ENCODE results near the gene SMAD3. TPM values are rescaled to one million over a fixed set of nuclear protein-coding genes. Genes with fewer than 3 reads are reported as not detected.

SMAD3 gene
- total and polyA plus RNA-seq, 2 of the 4 experiments (the other 2 are of a cell fraction): 71.0 to 177 TPM

DNA sequence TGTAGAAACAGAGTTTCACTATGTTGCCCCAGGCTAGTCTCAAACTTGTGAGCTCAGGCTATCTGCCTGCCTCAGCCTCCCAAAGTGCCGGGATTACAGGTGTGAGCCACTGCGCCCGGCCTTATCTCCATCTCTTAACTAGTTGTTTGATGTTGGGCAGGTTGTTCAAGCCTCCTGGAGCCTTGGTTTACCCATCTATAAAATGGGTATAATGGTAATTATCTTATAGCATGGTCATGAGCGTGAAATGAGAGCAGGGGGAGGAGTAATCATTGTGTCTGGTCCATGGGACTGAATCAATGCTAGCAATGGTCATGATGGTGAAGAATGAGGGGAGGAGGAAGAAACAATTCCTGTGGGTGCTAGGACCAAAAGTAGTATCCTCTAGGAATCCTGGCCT is 32.0 kb downstream of the SMAD3 start:
- peaks cover 50% of the 10 kb centered on the region for H3K36me3 ChIP-seq (ENCODE audit: control insufficient read depth, insufficient read depth, low read length)
- intact Hi-C loops (cut with micrococcal nuclease): no loop called here
- H4K5ac ChIP-seq (ENCODE audit: low read depth, low read length): no peak overlapping the region
- peak overlapping the region; percentile 82 for H3K14ac ChIP-seq (replicated peaks; ENCODE audit: low read depth, low read length)
- 0 out of 2 replicates have a peak overlapping the region, but pooled peaks have one; percentile 10 for H4K91ac ChIP-seq (ENCODE audit: insufficient read depth, low read depth, low read length)
- H2AK9ac ChIP-seq (replicated peaks; ENCODE audit: low read depth, low read length, poor library complexity): no peak overlapping the region
- H3K23ac ChIP-seq (ENCODE audit: low read depth, low read length): peak overlapping the region; percentile 79; the same call in 1 of the 2 replicates
- peak overlapping the region; percentile 59; the same call in 1 of the 2 replicates for H3K4me2 ChIP-seq (ENCODE audit: low read depth, low read length)
- H3K9me1 ChIP-seq (ENCODE audit: insufficient read depth, low read length): peaks cover 70% of the 10 kb centered on the region
- in situ Hi-C loops (cut with MboI; ENCODE audit: low sequenced_read_pairs): no loop called here
- H2BK5ac ChIP-seq (ENCODE audit: low read depth, low read length, poor library complexity, severe bottlenecking): peak overlapping the region; percentile 43
- CTCF ChIA-PET: interaction anchor here (0.7 kb wide), 1 partner anchor 567 kb away, joined by 3 read pairs; no protein-coding TSS in a partner anchor
- BruUV-seq (replicated peaks): no TSS peak
- H3K9me3 ChIP-seq (ENCODE audit: control insufficient read depth, insufficient read depth, low read length): no peaks in the 10 kb centered on the region
- POLR2A ChIA-PET (ENCODE audit: unreplicated experiment): no interaction called here
- ATAC-seq (ENCODE audit: low read depth) (no peak), DNase-seq (no peak)
- H3K9ac ChIP-seq (ENCODE audit: low read depth, low read length): peak overlapping the region; percentile 36; the same call in 1 of the 2 replicates
- dilution Hi-C loops (cut with HindIII; ENCODE audit: low sequenced_read_pairs, unreplicated experiment): no loop called here
- peaks cover 15 to 93% of the 10 kb centered on the region in 2 experiments; a peak in 3 of 4 replicates for H3K79me1 ChIP-seq (ENCODE audit: low read depth in 1 of 2, low read length in 2 of 2)
- no peaks in the 10 kb centered on the region for H3K27me3 ChIP-seq (ENCODE audit: control insufficient read depth, insufficient read depth, low read length)
- peaks cover 53% of the 10 kb centered on the region for H3K4me1 ChIP-seq (ENCODE audit: control insufficient read depth, insufficient read depth, low read length)
- no peak overlapping the region for H3K56ac ChIP-seq (ENCODE audit: extremely low read depth, insufficient read depth, low read length)
- H3K18ac ChIP-seq (ENCODE audit: low read depth, low read length): peak overlapping the region; percentile 44; the same call in 1 of the 2 replicates
- TF ChIP-seq RFX5 (IDR thresholded peaks at IDR 0.05; ENCODE audit: low read depth, low read length) (no peak), RCOR1 (IDR thresholded peaks at IDR 0.05; ENCODE audit: insufficient replicate concordance, low read length) (no peak), RAD21 (IDR thresholded peaks at IDR 0.05; ENCODE audit: low read length) (no peak), MXI1 (IDR thresholded peaks at IDR 0.05; ENCODE audit: borderline replicate concordance, low read depth, low read length) (no peak), SMC3 (IDR thresholded peaks at IDR 0.05; ENCODE audit: low read depth, low read length) (no peak), FOS (IDR thresholded peaks at IDR 0.05; ENCODE audit: low read depth, low read length) (no peak), BHLHE40 (IDR thresholded peaks at IDR 0.05; ENCODE audit: low read depth, low read length) (no peak), POLR2A (IDR thresholded peaks at IDR 0.05; ENCODE audit: low read depth, low read length) (no peak), CHD1 (IDR thresholded peaks at IDR 0.05; ENCODE audit: low read depth, low read length) (no peak), MAZ (IDR thresholded peaks at IDR 0.05; ENCODE audit: borderline replicate concordance, low read depth, low read length) (no peak), CEBPB (IDR thresholded peaks at IDR 0.05; ENCODE audit: low read depth, low read length) (no peak), NFE2L2 (IDR thresholded peaks at IDR 0.05; ENCODE audit: low read depth, low read length) (no peak)
- TF ChIP-seq, protein P1, sequence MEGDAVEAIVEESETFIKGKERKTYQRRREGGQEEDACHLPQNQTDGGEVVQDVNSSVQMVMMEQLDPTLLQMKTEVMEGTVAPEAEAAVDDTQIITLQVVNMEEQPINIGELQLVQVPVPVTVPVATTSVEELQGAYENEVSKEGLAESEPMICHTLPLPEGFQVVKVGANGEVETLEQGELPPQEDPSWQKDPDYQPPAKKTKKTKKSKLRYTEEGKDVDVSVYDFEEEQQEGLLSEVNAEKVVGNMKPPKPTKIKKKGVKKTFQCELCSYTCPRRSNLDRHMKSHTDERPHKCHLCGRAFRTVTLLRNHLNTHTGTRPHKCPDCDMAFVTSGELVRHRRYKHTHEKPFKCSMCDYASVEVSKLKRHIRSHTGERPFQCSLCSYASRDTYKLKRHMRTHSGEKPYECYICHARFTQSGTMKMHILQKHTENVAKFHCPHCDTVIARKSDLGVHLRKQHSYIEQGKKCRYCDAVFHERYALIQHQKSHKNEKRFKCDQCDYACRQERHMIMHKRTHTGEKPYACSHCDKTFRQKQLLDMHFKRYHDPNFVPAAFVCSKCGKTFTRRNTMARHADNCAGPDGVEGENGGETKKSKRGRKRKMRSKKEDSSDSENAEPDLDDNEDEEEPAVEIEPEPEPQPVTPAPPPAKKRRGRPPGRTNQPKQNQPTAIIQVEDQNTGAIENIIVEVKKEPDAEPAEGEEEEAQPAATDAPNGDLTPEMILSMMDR (conservative IDR thresholded peaks at IDR 0.05; ENCODE audit: low read depth, low read length): no peak
- TF ChIP-seq, protein P2, sequence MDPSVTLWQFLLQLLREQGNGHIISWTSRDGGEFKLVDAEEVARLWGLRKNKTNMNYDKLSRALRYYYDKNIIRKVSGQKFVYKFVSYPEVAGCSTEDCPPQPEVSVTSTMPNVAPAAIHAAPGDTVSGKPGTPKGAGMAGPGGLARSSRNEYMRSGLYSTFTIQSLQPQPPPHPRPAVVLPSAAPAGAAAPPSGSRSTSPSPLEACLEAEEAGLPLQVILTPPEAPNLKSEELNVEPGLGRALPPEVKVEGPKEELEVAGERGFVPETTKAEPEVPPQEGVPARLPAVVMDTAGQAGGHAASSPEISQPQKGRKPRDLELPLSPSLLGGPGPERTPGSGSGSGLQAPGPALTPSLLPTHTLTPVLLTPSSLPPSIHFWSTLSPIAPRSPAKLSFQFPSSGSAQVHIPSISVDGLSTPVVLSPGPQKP (IDR thresholded peaks at IDR 0.05; ENCODE audit: borderline replicate concordance, low read depth, low read length): no peak
- peak overlapping the region; percentile 75 for H2BK20ac ChIP-seq (ENCODE audit: low read depth, low read length)
- peak overlapping the region; percentile 28 for H3K27ac ChIP-seq (ENCODE audit: insufficient read depth, low read length)
- H3K4me3 ChIP-seq (ENCODE audit: insufficient read depth, low read depth, low read length): no peak overlapping the region
- H2BK120ac ChIP-seq (ENCODE audit: low read depth, low read length): peak overlapping the region; percentile 11; the same call in 1 of the 2 replicates
- H2AFZ ChIP-seq (replicated peaks; ENCODE audit: low read length, poor library complexity): no peak overlapping the region
- peaks cover 94% of the 10 kb centered on the region for H4K20me1 ChIP-seq (ENCODE audit: insufficient read depth, low read length)
- peak overlapping the region; percentile 0 to 65; a peak in 2 of 4 replicates for H4K8ac ChIP-seq (ENCODE audit: low read depth in 2 of 2, low read length in 2 of 2)
- peak overlapping the region; percentile 87; the same call in 1 of the 2 replicates for H3K4ac ChIP-seq (ENCODE audit: low read depth, low read length)
- peak overlapping the region; percentile 96 for H2AK5ac ChIP-seq (ENCODE audit: low read depth, low read length)
- 100% methylated on average over 1 of the region's 4 CpGs; no CpG with 5 or more reads in 1 of the 2 experiments for WGBS, 2 experiments (ENCODE audit: extremely low coverage in 2 of 2, insufficient read length in 1 of 2)
- peak overlapping the region; percentile 12; the same call in 1 of the 3 replicates for H2BK15ac ChIP-seq (ENCODE audit: low read depth, low read length)
